ENCODE measurements around the gene S100A2.
"Not testable (repeated sequence)": the region's sequence is repeated elsewhere in the genome, so short reads cannot be mapped to it uniquely, and the experiment has no call there.

The S100A2 gene

GRCh38 chr1:153520137-153520691, 45.4 kb downstream of the S100A2 start:
- not testable (repeated sequence) for H3K56ac ChIP-seq (ENCODE audit: low read length); H3K27ac ChIP-seq (ENCODE audit: low read depth, low read length); DNase-seq; H3K4me2 ChIP-seq (ENCODE audit: low read length); H4K5ac ChIP-seq (ENCODE audit: low read length); H3K23ac ChIP-seq (ENCODE audit: low read length); H2BK15ac ChIP-seq (replicated peaks; ENCODE audit: low read depth); H2BK120ac ChIP-seq (ENCODE audit: low read depth, low read length); H3K79me1 ChIP-seq (ENCODE audit: low read length); H2BK5ac ChIP-seq (ENCODE audit: low read length); H3K4me1 ChIP-seq (ENCODE audit: control insufficient read depth, low read depth, low read length); H3K79me2 ChIP-seq (ENCODE audit: control insufficient read depth, insufficient read depth, low read length); H4K8ac ChIP-seq (ENCODE audit: low read depth, low read length); H3K18ac ChIP-seq (ENCODE audit: low read length); H2AK5ac ChIP-seq (ENCODE audit: low read length); H3K4ac ChIP-seq (ENCODE audit: low read depth, low read length); H3K27me3 ChIP-seq (ENCODE audit: insufficient read depth, low read length, poor library complexity); H3K9ac ChIP-seq (ENCODE audit: low read length); H3K4me3 ChIP-seq (ENCODE audit: low read length); H3K36me3 ChIP-seq (ENCODE audit: control insufficient read depth, insufficient read depth, low read length)
- no CpG with 5 or more reads among the region's 5 CpGs for WGBS (ENCODE audit: extremely low coverage, insufficient coverage, low lambda C conversion rate)

- no peak overlapping the region for H3K18ac ChIP-seq (ENCODE audit: low read length)
- no peak overlapping the region for H2AK5ac ChIP-seq (ENCODE audit: low read length)
- no peak overlapping the region for H3K9ac ChIP-seq (ENCODE audit: low read length)
- no peak overlapping the region for H2BK15ac ChIP-seq (replicated peaks; ENCODE audit: low read depth)
- H3K27me3 ChIP-seq (ENCODE audit: insufficient read depth, low read length, poor library complexity), result no peaks in the 10 kb centered on the region
- H3K23ac ChIP-seq (ENCODE audit: low read length), result no peak overlapping the region
- no peaks in the 10 kb centered on the region for H3K79me2 ChIP-seq (ENCODE audit: control insufficient read depth, insufficient read depth, low read length)
- no peak overlapping the region for H4K5ac ChIP-seq (ENCODE audit: low read length)
- H3K36me3 ChIP-seq (ENCODE audit: control insufficient read depth, insufficient read depth, low read length), result no peaks in the 10 kb centered on the region
- no peak overlapping the region for H3K4me2 ChIP-seq (ENCODE audit: low read length)
- H2BK120ac ChIP-seq (ENCODE audit: low read depth, low read length), result no peak overlapping the region
- H2BK5ac ChIP-seq (ENCODE audit: low read length), result no peak overlapping the region
- no peak overlapping the region for H4K8ac ChIP-seq (ENCODE audit: low read depth, low read length)
- no peak overlapping the region for H3K56ac ChIP-seq (ENCODE audit: low read length)
- no peak overlapping the region for H3K4ac ChIP-seq (ENCODE audit: low read depth, low read length)
- H3K4me3 ChIP-seq (ENCODE audit: low read length), result no peak overlapping the region
- no peak for DNase-seq
- no peaks in the 10 kb centered on the region for H3K79me1 ChIP-seq (ENCODE audit: low read length)
- H3K27ac ChIP-seq (ENCODE audit: low read depth, low read length), result no peak overlapping the region
- no CpG with 5 or more reads among the region's 3 CpGs for WGBS (ENCODE audit: extremely low coverage, insufficient coverage, low lambda C conversion rate)
- peaks cover 4% of the 10 kb centered on the region for H3K4me1 ChIP-seq (ENCODE audit: control insufficient read depth, low read depth, low read length)
Observed at GRCh38 chr1:153519242-153519641, 46.4 kb downstream of the S100A2 start.

DNA sequence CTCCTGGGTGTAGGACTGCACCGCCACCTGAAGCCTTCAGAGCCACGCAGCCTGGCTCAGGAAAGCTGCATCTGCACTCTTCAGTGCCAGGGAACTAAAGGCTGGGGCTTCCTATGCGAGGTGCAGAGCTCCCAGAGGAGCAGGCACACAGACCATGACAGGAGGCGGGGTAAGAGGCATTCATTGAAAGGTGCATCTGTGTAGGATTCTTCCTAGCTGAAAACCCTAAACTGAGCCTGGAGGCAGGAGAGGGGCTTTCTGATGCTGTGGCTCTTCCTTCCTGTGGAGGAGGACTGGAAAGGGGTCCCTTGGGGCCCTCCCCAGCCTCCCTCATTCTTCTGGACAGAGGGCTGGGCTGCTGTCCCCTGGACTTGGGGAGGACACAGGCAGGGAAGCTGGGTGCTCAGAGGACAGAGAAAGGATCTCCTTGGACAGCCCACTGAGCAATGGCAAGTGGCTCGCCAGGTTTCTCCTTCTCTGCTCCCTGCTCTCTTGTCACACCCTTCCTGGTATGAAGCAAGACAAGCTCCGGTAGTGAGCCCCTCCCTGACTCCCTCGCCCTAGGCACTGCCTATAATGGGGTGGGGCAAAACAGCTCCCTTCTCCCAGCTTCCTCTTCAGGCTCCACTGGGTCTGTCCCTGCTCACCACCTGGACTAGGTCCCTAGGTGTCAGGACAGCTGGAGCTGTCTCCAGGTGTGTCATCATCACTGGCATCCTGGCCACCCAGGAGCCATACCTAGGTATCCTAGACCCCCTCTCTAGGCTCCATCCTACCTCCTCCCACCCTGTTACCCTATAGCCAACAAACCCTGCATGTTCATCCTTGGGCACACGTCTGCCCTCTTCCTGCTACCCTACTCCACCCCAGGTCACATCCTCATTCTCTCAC, 49.9 kb downstream of the S100A2 start:
- H3K56ac ChIP-seq (ENCODE audit: low read length), result no peak overlapping the region
- no peak overlapping the region for H4K5ac ChIP-seq (ENCODE audit: low read length)
- H3K4me1 ChIP-seq (ENCODE audit: control insufficient read depth, low read depth, low read length), result peaks cover 2% of the 10 kb centered on the region
- no peak overlapping the region for H4K8ac ChIP-seq (ENCODE audit: low read depth, low read length)
- no peak overlapping the region for H2BK120ac ChIP-seq (ENCODE audit: low read depth, low read length)
- H3K27ac ChIP-seq (ENCODE audit: low read depth, low read length), result no peak overlapping the region
- no peaks in the 10 kb centered on the region for H3K36me3 ChIP-seq (ENCODE audit: control insufficient read depth, insufficient read depth, low read length)
- no peak overlapping the region for H2BK15ac ChIP-seq (replicated peaks; ENCODE audit: low read depth)
- no peak overlapping the region for H3K4me3 ChIP-seq (ENCODE audit: low read length)
- H3K27me3 ChIP-seq (ENCODE audit: insufficient read depth, low read length, poor library complexity), result no peaks in the 10 kb centered on the region
- H3K9ac ChIP-seq (ENCODE audit: low read length), result no peak overlapping the region
- no peak overlapping the region for H3K18ac ChIP-seq (ENCODE audit: low read length)
- H3K79me1 ChIP-seq (ENCODE audit: low read length), result no peaks in the 10 kb centered on the region
- no peak overlapping the region for H3K23ac ChIP-seq (ENCODE audit: low read length)
- no peak overlapping the region for H2AK5ac ChIP-seq (ENCODE audit: low read length)
- no peak overlapping the region for H2BK5ac ChIP-seq (ENCODE audit: low read length)
- no peaks in the 10 kb centered on the region for H3K79me2 ChIP-seq (ENCODE audit: control insufficient read depth, insufficient read depth, low read length)
- no peak overlapping the region for H3K4ac ChIP-seq (ENCODE audit: low read depth, low read length)
- no CpG with 5 or more reads among the region's 8 CpGs for WGBS (ENCODE audit: extremely low coverage, insufficient coverage, low lambda C conversion rate)
- H3K4me2 ChIP-seq (ENCODE audit: low read length), result no peak overlapping the region
- DNase-seq, result no peak

- Histone ChIP-seq H2BK15ac (replicated peaks; ENCODE audit: low read depth) (no peak overlapping the region), H3K4me2 (ENCODE audit: low read length) (no peak overlapping the region), H2BK5ac (ENCODE audit: low read length) (no peak overlapping the region), H4K5ac (ENCODE audit: low read length) (no peak overlapping the region), H3K79me2 (ENCODE audit: control insufficient read depth, insufficient read depth, low read length) (no peaks in the 10 kb centered on the region), H3K56ac (ENCODE audit: low read length) (no peak overlapping the region), H2BK120ac (ENCODE audit: low read depth, low read length) (no peak overlapping the region), H3K36me3 (ENCODE audit: control insufficient read depth, insufficient read depth, low read length) (no peaks in the 10 kb centered on the region), H3K4ac (ENCODE audit: low read depth, low read length) (no peak overlapping the region), H3K23ac (ENCODE audit: low read length) (no peak overlapping the region), H3K79me1 (ENCODE audit: low read length) (no peaks in the 10 kb centered on the region), H3K4me3 (ENCODE audit: low read length) (no peak overlapping the region), H2AK5ac (ENCODE audit: low read length) (no peak overlapping the region), H4K8ac (ENCODE audit: low read depth, low read length) (no peak overlapping the region), H3K9ac (ENCODE audit: low read length) (no peak overlapping the region), H3K4me1 (ENCODE audit: control insufficient read depth, low read depth, low read length) (no peaks in the 10 kb centered on the region), H3K18ac (ENCODE audit: low read length) (no peak overlapping the region), H3K27ac (ENCODE audit: low read depth, low read length) (no peak overlapping the region), H3K27me3 (ENCODE audit: insufficient read depth, low read length, poor library complexity) (no peaks in the 10 kb centered on the region)
- no peak for DNase-seq
- WGBS (ENCODE audit: extremely low coverage, insufficient coverage, low lambda C conversion rate), result no CpG with 5 or more reads among the region's 7 CpGs
Observed at GRCh38 chr1:153513666-153514065, 52.0 kb downstream of the S100A2 start.

DNA sequence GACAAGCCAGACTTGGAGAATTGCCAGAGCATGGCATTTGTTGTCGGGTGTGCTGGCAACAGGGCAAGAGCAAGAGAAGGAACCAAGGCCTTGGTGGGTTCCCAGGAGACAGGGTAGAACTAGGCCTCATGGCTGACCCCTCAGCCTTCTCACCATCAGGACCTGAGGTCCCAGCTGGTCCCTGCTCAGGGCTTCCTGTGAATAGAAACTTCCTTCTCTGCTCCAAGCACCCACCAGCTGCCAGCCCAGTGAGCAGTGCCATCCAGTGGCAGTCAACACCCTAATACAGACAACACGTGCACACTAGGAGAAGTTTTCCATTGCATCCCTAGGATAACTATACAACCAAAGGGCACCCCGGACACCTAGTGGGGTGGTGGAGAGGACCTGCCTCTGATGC, 52.6 kb downstream of the S100A2 start:
- Histone ChIP-seq H2AK5ac (ENCODE audit: low read length) (no peak overlapping the region), H2BK5ac (ENCODE audit: low read length) (no peak overlapping the region), H4K5ac (ENCODE audit: low read length) (no peak overlapping the region), H2BK15ac (replicated peaks; ENCODE audit: low read depth) (no peak overlapping the region), H3K18ac (ENCODE audit: low read length) (no peak overlapping the region), H3K27me3 (ENCODE audit: insufficient read depth, low read length, poor library complexity) (no peaks in the 10 kb centered on the region), H2BK120ac (ENCODE audit: low read depth, low read length) (no peak overlapping the region), H3K23ac (ENCODE audit: low read length) (no peak overlapping the region), H3K36me3 (ENCODE audit: control insufficient read depth, insufficient read depth, low read length) (no peaks in the 10 kb centered on the region), H3K4me3 (ENCODE audit: low read length) (no peak overlapping the region), H3K56ac (ENCODE audit: low read length) (no peak overlapping the region), H3K9ac (ENCODE audit: low read length) (no peak overlapping the region), H3K4ac (ENCODE audit: low read depth, low read length) (no peak overlapping the region), H3K27ac (ENCODE audit: low read depth, low read length) (no peak overlapping the region), H3K79me1 (ENCODE audit: low read length) (no peaks in the 10 kb centered on the region), H3K4me2 (ENCODE audit: low read length) (no peak overlapping the region), H3K79me2 (ENCODE audit: control insufficient read depth, insufficient read depth, low read length) (no peaks in the 10 kb centered on the region), H3K4me1 (ENCODE audit: control insufficient read depth, low read depth, low read length) (no peaks in the 10 kb centered on the region), H4K8ac (ENCODE audit: low read depth, low read length) (no peak overlapping the region)
- DNase-seq, result no peak
- no CpG with 5 or more reads among the region's 3 CpGs for WGBS (ENCODE audit: extremely low coverage, insufficient coverage, low lambda C conversion rate)
